ENCODE measurements around the gene PPP2R5A. TPM values are rescaled to one million over a fixed set of nuclear protein-coding genes. Genes with fewer than 3 reads are reported as not detected.
"Not testable (repeated sequence)": the region's sequence is repeated elsewhere in the genome, so short reads cannot be mapped to it uniquely, and the experiment has no call there.

PPP2R5A gene
- polyA plus RNA-seq, 3 donors, result 28.1 to 38.4 (median 31.1) TPM

- Histone ChIP-seq H3K4me1 (ENCODE audit: control insufficient read depth in 1 of 2, insufficient read depth in 2 of 2, low read length in 2 of 2) (peaks cover 3 to 5% of the 10 kb centered on the region in 2 donors), H3K4me2 (replicated peaks; ENCODE audit: extremely low read depth, low read length, poor library complexity, severe bottlenecking) (no peak overlapping the region), H3K9ac (ENCODE audit: insufficient read depth, low read length, poor library complexity, severe bottlenecking) (no peak overlapping the region), H2AFZ (ENCODE audit: insufficient read depth, low read depth, low read length, poor library complexity, severe bottlenecking) (no peak overlapping the region), H3K36me3 (replicated peaks in 1 of 2; ENCODE audit: control insufficient read depth in 1 of 2, insufficient read depth in 2 of 2, low read length in 2 of 2) (peaks cover 0 to 9% of the 10 kb centered on the region in 2 donors), H3K79me2 (ENCODE audit: insufficient read depth, low read length) (peaks cover 89% of the 10 kb centered on the region), H3K27ac (ENCODE audit: low read depth in 1 of 2, low read length in 2 of 2) (no peak overlapping the region), H3K4me3 (replicated peaks in 1 of 3; ENCODE audit: low read depth in 2 of 3, low read length in 3 of 3) (no peak overlapping the region), H3K27me3 (ENCODE audit: control insufficient read depth in 2 of 2, insufficient read depth in 2 of 2, low read length in 2 of 2) (no peaks in the 10 kb centered on the region), H4K20me1 (ENCODE audit: insufficient read depth, low read length) (peaks cover 90% of the 10 kb centered on the region), H3K9me3 (replicated peaks in 1 of 2; ENCODE audit: control insufficient read depth in 1 of 2, insufficient read depth in 1 of 2, low read length in 2 of 2) (no peaks in the 10 kb centered on the region)
- H3K27ac Mint-ChIP-seq, result no peak overlapping the region
- no peak overlapping the region for H3K4me3 Mint-ChIP-seq
- intact Hi-C loops (cut with micrococcal nuclease), result no loop called here
- H3K36me3 Mint-ChIP-seq, result peaks cover 6 to 12% of the 10 kb centered on the region in 2 donors
- peaks cover 15% of the 10 kb centered on the region for H3K4me1 Mint-ChIP-seq
- H3K9me3 Mint-ChIP-seq, result peaks cover 0 to 3% (median 0%) of the 10 kb centered on the region in 7 donors
- no peaks in the 10 kb centered on the region for H3K27me3 Mint-ChIP-seq (ENCODE audit: low read depth in 3 of 3)
- no peak for TF ChIP-seq CTCF (IDR thresholded peaks at IDR 0.05)
- WGBS (ENCODE audit: insufficient coverage), result no CpG with 5 or more reads among the region's 6 CpGs
- DNase-seq, result no peak
These were observed 17.7 kb downstream of the PPP2R5A start for GRCh38 chr1:212302745-212303383.

GRCh38 chr1:212305342-212305741 is 20.1 kb downstream of the PPP2R5A start:
- no peak overlapping the region for H2AFZ ChIP-seq (ENCODE audit: insufficient read depth, low read depth, low read length, poor library complexity, severe bottlenecking)
- Mint-ChIP-seq H3K36me3 (peaks cover 19 to 33% of the 10 kb centered on the region in 2 donors), H3K27ac (peak overlapping the region in 1 of 7 donors; percentile 22), H3K4me1 (peaks cover 32% of the 10 kb centered on the region), H3K27me3 (ENCODE audit: low read depth in 3 of 3) (no peaks in the 10 kb centered on the region), H3K4me3 (no peak overlapping the region), H3K9me3 (peaks cover 0 to 3% (median 0%) of the 10 kb centered on the region in 7 donors)
- H3K79me2 ChIP-seq (ENCODE audit: insufficient read depth, low read length), result peaks cover 100% of the 10 kb centered on the region
- peaks cover 11 to 19% of the 10 kb centered on the region in 2 donors for H3K4me1 ChIP-seq (ENCODE audit: control insufficient read depth in 1 of 2, insufficient read depth in 2 of 2, low read length in 2 of 2)
- H4K20me1 ChIP-seq (ENCODE audit: insufficient read depth, low read length), result peaks cover 100% of the 10 kb centered on the region
- DNase-seq, result no peak
- no peak overlapping the region for H3K9ac ChIP-seq (ENCODE audit: insufficient read depth, low read length, poor library complexity, severe bottlenecking)
- peaks cover 0 to 15% of the 10 kb centered on the region in 2 donors for H3K36me3 ChIP-seq (replicated peaks in 1 of 2; ENCODE audit: control insufficient read depth in 1 of 2, insufficient read depth in 2 of 2, low read length in 2 of 2)
- no peak for TF ChIP-seq CTCF (IDR thresholded peaks at IDR 0.05)
- H3K4me3 ChIP-seq (replicated peaks in 1 of 3; ENCODE audit: low read depth in 2 of 3, low read length in 3 of 3), result no peak overlapping the region
- H3K4me2 ChIP-seq (replicated peaks; ENCODE audit: extremely low read depth, low read length, poor library complexity, severe bottlenecking), result no peak overlapping the region
- no peak overlapping the region for H3K27ac ChIP-seq (ENCODE audit: low read depth in 1 of 2, low read length in 2 of 2)
- intact Hi-C loops (cut with micrococcal nuclease), result no loop called here
- no peaks in the 10 kb centered on the region for H3K9me3 ChIP-seq (replicated peaks in 1 of 2; ENCODE audit: control insufficient read depth in 1 of 2, insufficient read depth in 1 of 2, low read length in 2 of 2)
- H3K27me3 ChIP-seq (ENCODE audit: control insufficient read depth in 2 of 2, insufficient read depth in 2 of 2, low read length in 2 of 2), result no peaks in the 10 kb centered on the region

GRCh38 chr1:212305984-212306452 is 20.8 kb downstream of the PPP2R5A start:
- H3K9ac ChIP-seq (ENCODE audit: insufficient read depth, low read length, poor library complexity, severe bottlenecking); H3K27me3 Mint-ChIP-seq (ENCODE audit: low read depth in 3 of 3); H3K4me3 ChIP-seq (replicated peaks in 1 of 3; ENCODE audit: low read depth in 2 of 3, low read length in 3 of 3); H3K9me3 Mint-ChIP-seq; H3K27ac ChIP-seq (ENCODE audit: low read depth in 1 of 2, low read length in 2 of 2); H3K27ac Mint-ChIP-seq; H3K4me3 Mint-ChIP-seq; H3K4me2 ChIP-seq (replicated peaks; ENCODE audit: extremely low read depth, low read length, poor library complexity, severe bottlenecking); intact Hi-C loops (cut with micrococcal nuclease); H3K9me3 ChIP-seq (replicated peaks in 1 of 2; ENCODE audit: control insufficient read depth in 1 of 2, insufficient read depth in 1 of 2, low read length in 2 of 2); DNase-seq; H3K27me3 ChIP-seq (ENCODE audit: control insufficient read depth in 2 of 2, insufficient read depth in 2 of 2, low read length in 2 of 2); H2AFZ ChIP-seq (ENCODE audit: insufficient read depth, low read depth, low read length, poor library complexity, severe bottlenecking): not testable (repeated sequence)
- Histone ChIP-seq H3K79me2 (ENCODE audit: insufficient read depth, low read length) (peaks cover 100% of the 10 kb centered on the region), H3K36me3 (replicated peaks in 1 of 2; ENCODE audit: control insufficient read depth in 1 of 2, insufficient read depth in 2 of 2, low read length in 2 of 2) (peaks cover 0 to 15% of the 10 kb centered on the region in 2 donors), H3K4me1 (ENCODE audit: control insufficient read depth in 1 of 2, insufficient read depth in 2 of 2, low read length in 2 of 2) (peaks cover 17 to 24% of the 10 kb centered on the region in 2 donors), H4K20me1 (ENCODE audit: insufficient read depth, low read length) (peaks cover 100% of the 10 kb centered on the region)
- 87% methylated on average over 3 of the region's 7 CpGs for WGBS (ENCODE audit: insufficient coverage)
- peaks cover 39% of the 10 kb centered on the region for H3K4me1 Mint-ChIP-seq
- H3K36me3 Mint-ChIP-seq, result peaks cover 19 to 38% of the 10 kb centered on the region in 2 donors
